Endothelial cell of umbilical vein (primary cell): ENCODE measurements around the gene PPFIBP2. TPM values are rescaled to one million over a fixed set of nuclear protein-coding genes. Genes with fewer than 3 reads are reported as not detected.

Experiments used
- BruUV-seq: library from RNA; stranded (reverse); fragments of 400-500 nt; replicated peaks from 2 replicates; lab custom pipeline; 2021; lab: Mats Ljungman, UMichigan
- CTCF ChIA-PET: fragments of 300-600, 350-600 bp; sonication (Branson Sonifier 250); formaldehyde crosslinking; loops from one replicate; lab custom pipeline; 2021; ENCODE audit warnings: antibody characterized with exemption, inconsistent platforms; lab: Charles Lee
- POLR2A ChIA-PET: fragments of 300-600, 350-600 bp; sonication (Branson Sonifier 250); formaldehyde crosslinking; loops from one replicate; lab custom pipeline; 2021; ENCODE audit warnings: antibody characterized with exemption, inconsistent platforms; lab: Charles Lee
- DNase-seq: peaks from one replicate; pipeline ENCODE4 v3.0.0-alpha.2; 2011; ENCODE audit warnings: low read depth, low spot score
- FAIRE-seq: peaks from 2 replicates; lab custom pipeline; 2011; peaks lifted over from hg19 to GRCh38; lab: Jason Lieb, UNC
- H2AFZ ChIP-seq: 2 replicates; pipeline ENCODE4 v1.6.0; 2012; ENCODE audit warnings: low read depth, low read length, control low read depth, inconsistent platforms
- H3K27ac ChIP-seq: 2 replicates; pipeline ENCODE4 v1.5.1; 2011; ENCODE audit warnings: low read depth, mild to moderate bottlenecking, control low read depth, low read length, moderate library complexity; ENCODE audit not compliant: insufficient read depth
- H3K27me3 ChIP-seq, 2 experiments: 2 replicates each; pipeline versions ENCODE4 v1.6.0 to v1.6.1; 2011; ENCODE audit warnings: low read length in 2 of 2, mixed read lengths in 1 of 2; ENCODE audit not compliant: control insufficient read depth in 2 of 2, insufficient read depth in 2 of 2
- H3K36me3 ChIP-seq, 2 experiments: 2 replicates in 1 of 2; 3 replicates in 1 of 2; pipeline ENCODE4 v1.5.1; 2011; ENCODE audit warnings: low read length in 2 of 2, mild to moderate bottlenecking in 1 of 2, moderate library complexity in 1 of 2; ENCODE audit not compliant: control insufficient read depth in 2 of 2, insufficient read depth in 2 of 2; ENCODE audit errors: extremely low read depth in 1 of 2
- H3K4me1 ChIP-seq: 3 replicates; pipeline ENCODE4 v1.5.1; 2011; ENCODE audit warnings: mild to moderate bottlenecking, low read length; ENCODE audit not compliant: control insufficient read depth, insufficient read depth; ENCODE audit errors: extremely low read depth
- H3K4me2 ChIP-seq: 2 replicates; pipeline ENCODE4 v1.6.1; 2011; ENCODE audit warnings: low read length, control low read depth, mixed read lengths; ENCODE audit not compliant: insufficient read depth
- H3K4me3 ChIP-seq, 3 experiments: fragments of 200-600 bp in 1 of 3; sonication (generic), shearing (Covaris generic) in 1 of 3; replicated peaks in 1 of 3; 2 replicates each; pipeline ENCODE4 v1.5.1; 2011 to 2016; ENCODE audit warnings: control low read depth in 3 of 3, low read length in 3 of 3, mild to moderate bottlenecking in 2 of 3, inconsistent platforms in 1 of 3, low read depth in 1 of 3, moderate library complexity in 1 of 3; ENCODE audit not compliant: insufficient read depth in 1 of 3
- H3K79me2 ChIP-seq: 2 replicates; pipeline ENCODE4 v1.6.0; 2012; ENCODE audit warnings: low read length, inconsistent platforms; ENCODE audit not compliant: control insufficient read depth, insufficient read depth
- H3K9ac ChIP-seq: replicated peaks from 2 replicates; pipeline ENCODE3; 2011; ENCODE audit warnings: low read length, control low read depth; ENCODE audit not compliant: insufficient read depth; ENCODE audit errors: extremely low read depth
- H3K9me1 ChIP-seq: replicated peaks from 3 replicates; pipeline ENCODE4 v1.6.0; 2011; ENCODE audit warnings: mild to moderate bottlenecking, low read length; ENCODE audit not compliant: control insufficient read depth, insufficient read depth; ENCODE audit errors: extremely low read depth
- H3K9me3 ChIP-seq: replicated peaks from 2 replicates; pipeline ENCODE4 v1.5.1; 2012; ENCODE audit warnings: low read length, inconsistent platforms; ENCODE audit not compliant: control insufficient read depth, insufficient read depth
- H4K20me1 ChIP-seq: replicated peaks from 2 replicates; pipeline ENCODE3; 2011; ENCODE audit warnings: mild to moderate bottlenecking, low read length; ENCODE audit not compliant: control insufficient read depth, insufficient read depth; ENCODE audit errors: extremely low read depth
- EZH2 ChIP-seq: IDR thresholded peaks from 2 replicates; pipeline ENCODE4 v1.6.1; 2012; ENCODE audit warnings: borderline replicate concordance, low read depth, mild to moderate bottlenecking, moderate library complexity, low read length, inconsistent platforms; ENCODE audit not compliant: severe bottlenecking
- FOS ChIP-seq: IDR thresholded peaks from 2 replicates; pipeline ENCODE4 v1.6.1; 2011; ENCODE audit warnings: mild to moderate bottlenecking, low read length, moderate library complexity, borderline replicate concordance; ENCODE audit not compliant: insufficient read depth
- GATA2 ChIP-seq: IDR thresholded peaks from 2 replicates; pipeline ENCODE4 v1.7.0; 2011; ENCODE audit warnings: low read depth, mild to moderate bottlenecking, moderate library complexity, mixed read lengths, low read length; ENCODE audit not compliant: insufficient read length, insufficient read depth
- JUN ChIP-seq: IDR thresholded peaks from 2 replicates; pipeline ENCODE4 v1.6.1; 2011; ENCODE audit warnings: borderline replicate concordance, low read depth; ENCODE audit not compliant: insufficient read length, insufficient read depth
- MYC ChIP-seq: IDR thresholded peaks from one replicate; pipeline ENCODE4 v1.6.1; 2011; ENCODE audit warnings: mild to moderate bottlenecking, low read depth, low read length
- POLR2A ChIP-seq: IDR thresholded peaks from 2 replicates; pipeline ENCODE4 v1.6.1; 2012; ENCODE audit warnings: low read depth, mild to moderate bottlenecking, control low read depth, low read length
- POLR2AphosphoS5 ChIP-seq: IDR thresholded peaks from 2 replicates; pipeline ENCODE4 v1.6.1; 2012; ENCODE audit warnings: low read depth, mild to moderate bottlenecking, control low read depth, low read length, moderate library complexity; ENCODE audit not compliant: insufficient read depth
- dilution Hi-C: fragments of 300-500 bp; cut with MboI; formaldehyde crosslinking; loops from one replicate; pipeline ENCODE4 v1.15.0; 2019; ENCODE audit warnings: low sequenced_read_pairs; ENCODE audit not compliant: extremely low pct_ligation_motif_present
- intact Hi-C: fragments of 100-400 bp; cut with micrococcal nuclease; formaldehyde crosslinking; loops from one replicate; pipeline ENCODE4 v1.10.0; 2022
- polyA plus RNA-seq, 4 experiments: library from polyadenylated mRNA; depleted of rRNA in 3 of 4; stranded (reverse) in 3 of 4; unstranded in 1 of 4; fragments of >200 nt; gene quantifications; 2 replicates each; pipeline versions ENCODE4 v1.2.1 to v1.2.3, GENCODE V29; 2011 to 2012; ENCODE audit warnings: missing spikeins in 1 of 4
- total RNA-seq: library from RNA; stranded (reverse); gene quantifications from 2 replicates; pipeline ENCODE4 v1.2.3, GENCODE V29; 2021
- TF ChIP-seq, protein P1 (sequence below), 2 donors: IDR thresholded peaks; 1 replicate in 1 of 2; 2 replicates in 1 of 2; pipeline ENCODE4 v1.5.1; 2011; ENCODE audit warnings: low read length in 2 of 2, mild to moderate bottlenecking in 2 of 2, moderate library complexity in 2 of 2, control low read depth in 1 of 2, inconsistent platforms in 1 of 2, low read depth in 1 of 2; ENCODE audit not compliant: insufficient read depth in 1 of 2; ENCODE audit errors: extremely low read depth in 1 of 2
- TF ChIP-seq, protein P2 (sequence below): IDR thresholded peaks from 2 replicates; pipeline ENCODE4 v1.6.1; 2011; ENCODE audit not compliant: insufficient read depth, insufficient read length

The PPFIBP2 gene
- total and polyA plus RNA-seq, 2 donors (not counting 3 experiments of a cell fraction or from before 2014, with no cell fraction given) = 1.3 to 4.0 TPM

DNA sequence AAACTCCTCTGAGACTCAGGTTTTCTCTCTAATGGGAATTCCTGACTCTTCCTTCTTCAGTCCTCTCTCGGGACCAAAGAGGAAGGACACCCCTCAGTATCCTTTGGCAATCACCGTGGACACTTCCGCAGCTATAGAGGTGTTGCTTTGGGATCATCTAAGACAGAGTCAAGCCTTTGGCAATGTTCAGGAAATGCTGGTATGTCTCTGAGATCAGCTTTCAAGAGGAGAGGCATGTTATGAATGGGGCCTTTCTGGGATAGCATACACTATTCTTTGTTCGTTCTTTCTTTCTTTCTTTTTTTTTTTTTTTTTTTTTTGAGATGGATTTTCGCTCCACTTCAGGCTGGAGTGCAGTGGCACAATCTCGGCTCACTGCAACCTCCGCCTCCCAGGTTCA is 42.7 kb upstream of the PPFIBP2 start:
- Histone ChIP-seq H3K9me3 (no peaks in the 10 kb centered on the region), H3K27me3 (no peaks in the 10 kb centered on the region), H3K9ac (no peak overlapping the region), H2AFZ (no peak overlapping the region), H3K79me2 (no peaks in the 10 kb centered on the region), H4K20me1 (no peaks in the 10 kb centered on the region), H3K4me2 (no peak overlapping the region), H3K4me1 (no peaks in the 10 kb centered on the region), H3K9me1 (no peaks in the 10 kb centered on the region), H3K27ac (no peak overlapping the region), H3K4me3 (no peak overlapping the region), H3K36me3 (no peaks in the 10 kb centered on the region)
- DNase-seq = no peak
- intact Hi-C loops = no loop called here
- no TSS peak for BruUV-seq
- dilution Hi-C loops = no loop called here
- TF ChIP-seq EZH2 (no peak), GATA2 (no peak), JUN (no peak), FOS (no peak), POLR2A (no peak), POLR2AphosphoS5 (no peak), MYC (no peak)
- TF ChIP-seq, protein P1, sequence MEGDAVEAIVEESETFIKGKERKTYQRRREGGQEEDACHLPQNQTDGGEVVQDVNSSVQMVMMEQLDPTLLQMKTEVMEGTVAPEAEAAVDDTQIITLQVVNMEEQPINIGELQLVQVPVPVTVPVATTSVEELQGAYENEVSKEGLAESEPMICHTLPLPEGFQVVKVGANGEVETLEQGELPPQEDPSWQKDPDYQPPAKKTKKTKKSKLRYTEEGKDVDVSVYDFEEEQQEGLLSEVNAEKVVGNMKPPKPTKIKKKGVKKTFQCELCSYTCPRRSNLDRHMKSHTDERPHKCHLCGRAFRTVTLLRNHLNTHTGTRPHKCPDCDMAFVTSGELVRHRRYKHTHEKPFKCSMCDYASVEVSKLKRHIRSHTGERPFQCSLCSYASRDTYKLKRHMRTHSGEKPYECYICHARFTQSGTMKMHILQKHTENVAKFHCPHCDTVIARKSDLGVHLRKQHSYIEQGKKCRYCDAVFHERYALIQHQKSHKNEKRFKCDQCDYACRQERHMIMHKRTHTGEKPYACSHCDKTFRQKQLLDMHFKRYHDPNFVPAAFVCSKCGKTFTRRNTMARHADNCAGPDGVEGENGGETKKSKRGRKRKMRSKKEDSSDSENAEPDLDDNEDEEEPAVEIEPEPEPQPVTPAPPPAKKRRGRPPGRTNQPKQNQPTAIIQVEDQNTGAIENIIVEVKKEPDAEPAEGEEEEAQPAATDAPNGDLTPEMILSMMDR (IDR thresholded peaks at IDR 0.05; ENCODE audit: extremely low read depth in 1 of 2, insufficient read depth in 1 of 2, low read depth in 1 of 2, low read length in 2 of 2) = no peak
- TF ChIP-seq, protein P2, sequence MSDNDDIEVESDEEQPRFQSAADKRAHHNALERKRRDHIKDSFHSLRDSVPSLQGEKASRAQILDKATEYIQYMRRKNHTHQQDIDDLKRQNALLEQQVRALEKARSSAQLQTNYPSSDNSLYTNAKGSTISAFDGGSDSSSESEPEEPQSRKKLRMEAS = no peak
- ChIA-PET POLR2A (no interaction called here), CTCF (interaction anchor here (0.6 to 1.1 kb wide), 2 partner anchors 12 to 194 kb away, joined by 3 to 4 read pairs; no protein-coding TSS in a partner anchor)
- no peak for FAIRE-seq
